ENCODE results near the gene NIP7. TPM values are rescaled to one million over a fixed set of nuclear protein-coding genes. Genes with fewer than 3 reads are reported as not detected.
"Not testable (repeated sequence)": the region's sequence is repeated elsewhere in the genome, so short reads cannot be mapped to it uniquely, and the experiment has no call there.

The NIP7 gene
- 10 to 100 TPM; 22.0 to 23.7 TPM for total RNA-seq

DNA sequence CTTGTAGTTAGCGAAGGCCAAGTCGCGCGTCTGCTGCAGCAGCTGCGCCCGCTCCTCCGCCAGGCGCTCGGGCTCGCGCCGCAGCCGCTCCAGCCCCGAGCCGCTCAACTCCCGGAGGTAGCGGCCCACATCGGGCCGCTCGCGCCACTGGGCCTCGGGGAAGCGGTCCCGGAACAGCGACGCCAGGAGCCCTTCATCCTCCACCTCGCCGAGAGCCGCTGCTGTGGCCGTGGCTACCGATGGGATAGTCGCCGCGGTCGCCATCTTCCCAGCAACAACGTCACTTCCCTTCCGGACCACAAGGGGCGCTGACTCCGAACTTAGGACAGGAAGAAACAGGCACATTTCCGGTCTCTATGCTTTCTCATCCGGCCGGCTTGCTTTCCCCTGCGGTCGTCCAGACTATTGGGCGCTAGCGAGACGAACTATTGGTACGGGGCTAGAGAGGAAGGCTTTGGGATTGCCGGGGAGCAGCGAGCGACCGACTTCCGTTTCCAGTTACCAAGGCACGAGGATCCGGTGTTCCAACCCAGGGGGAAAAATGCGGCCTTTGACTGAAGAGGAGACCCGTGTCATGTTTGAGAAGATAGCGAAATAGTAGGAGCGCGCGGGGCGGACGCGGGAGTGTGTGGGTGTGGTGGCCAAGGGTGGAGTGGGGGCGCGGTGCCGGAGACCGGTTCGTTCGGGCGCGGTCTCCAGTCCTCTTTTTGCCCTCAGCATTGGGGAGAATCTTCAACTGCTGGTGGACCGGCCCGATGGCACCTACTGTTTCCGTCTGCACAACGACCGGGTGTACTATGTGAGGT is at the start of gene NIP7, which contains the start of gene COG8:
NIP7 (plus strand) TSS at position 484 of the 806 bp plus-strand sequence; CDS start at position 542, 58 bp downstream.
COG8 (minus strand) TSS at position 276 of the 806 bp plus-strand sequence; CDS start at position 264, 12 bp downstream.
- H3K27me3 ChIP-seq: no peaks in the 10 kb centered on the region
- intact Hi-C loops (cut with DNase I): no loop called here
- peaks cover 15% of the 10 kb centered on the region for H3K4me1 ChIP-seq
- DNase-seq: peak; percentile 97
- peak within 1 kb of the TSS; percentile 93 for H3K27ac ChIP-seq
- H3K4me3 ChIP-seq: peak within 1 kb of the TSS; percentile 88
- H3K9me3 ChIP-seq: no peaks in the 10 kb centered on the region
- peaks cover 6% of the 10 kb centered on the region for H3K36me3 ChIP-seq
- peak; percentile 84 for TF ChIP-seq CTCF (IDR thresholded peaks at IDR 0.05)
- peak within 1 kb of the TSS; percentile 80 to 90 for H3K9ac ChIP-seq (ENCODE audit: low read depth in 2 of 2, low read length in 2 of 2)

DNA sequence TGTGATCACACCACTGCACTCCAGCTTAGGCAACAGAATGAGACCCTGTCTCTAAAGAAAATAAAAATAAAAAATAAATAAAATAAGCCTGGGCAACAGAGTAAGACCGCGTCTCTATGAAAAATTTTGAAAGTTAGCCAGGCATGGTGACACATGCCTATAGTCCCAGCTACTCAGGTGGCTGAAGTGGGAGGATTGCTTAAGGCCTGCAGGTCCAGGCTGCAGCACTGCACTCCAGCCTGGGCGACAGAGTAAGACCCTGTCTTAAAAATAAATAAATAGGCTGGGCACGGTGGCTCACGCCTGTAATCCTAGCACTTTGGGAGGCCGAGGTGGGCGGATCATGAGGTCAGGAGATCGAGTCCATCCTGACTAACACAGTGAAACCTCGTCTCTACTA is 47.9 kb upstream of the NIP7 start:
- intact Hi-C loops (cut with DNase I); H3K4me3 ChIP-seq; H3K27ac ChIP-seq; H3K36me3 ChIP-seq; H3K27me3 ChIP-seq; H3K4me1 ChIP-seq; H3K9ac ChIP-seq (ENCODE audit: low read depth in 2 of 2, low read length in 2 of 2); H3K9me3 ChIP-seq; DNase-seq: not testable (repeated sequence)

- no peaks in the 10 kb centered on the region for H3K27me3 ChIP-seq
- no peak overlapping the region for H3K27ac ChIP-seq
- H3K4me3 ChIP-seq: no peak overlapping the region
- no peak for DNase-seq
- H3K4me1 ChIP-seq: no peaks in the 10 kb centered on the region
- no peaks in the 10 kb centered on the region for H3K36me3 ChIP-seq
- H3K9me3 ChIP-seq: no peaks in the 10 kb centered on the region
- TF ChIP-seq CTCF (IDR thresholded peaks at IDR 0.05): no peak
- intact Hi-C loops (cut with DNase I): no loop called here
- no peak overlapping the region for H3K9ac ChIP-seq (ENCODE audit: low read depth in 2 of 2, low read length in 2 of 2)
These were observed 46.2 kb upstream of the NIP7 start for GRCh38 chr16:69293401-69293800.

GRCh38 chr16:69294051-69294450 is 45.5 kb upstream of the NIP7 start:
- Histone ChIP-seq H3K36me3 (no peaks in the 10 kb centered on the region), H3K4me1 (no peaks in the 10 kb centered on the region), H3K27ac (no peak overlapping the region), H3K4me3 (no peak overlapping the region), H3K9ac (ENCODE audit: low read depth in 2 of 2, low read length in 2 of 2) (no peak overlapping the region), H3K9me3 (no peaks in the 10 kb centered on the region), H3K27me3 (no peaks in the 10 kb centered on the region)
- intact Hi-C loops (cut with DNase I): no loop called here
- no peak for DNase-seq
- TF ChIP-seq CTCF (IDR thresholded peaks at IDR 0.05): no peak

GRCh38 chr16:69296771-69297170 is 42.8 kb upstream of the NIP7 start:
- H3K9ac ChIP-seq (ENCODE audit: low read depth in 2 of 2, low read length in 2 of 2); H3K4me1 ChIP-seq; H3K9me3 ChIP-seq; H3K4me3 ChIP-seq; H3K27ac ChIP-seq; DNase-seq; H3K36me3 ChIP-seq; intact Hi-C loops (cut with DNase I); H3K27me3 ChIP-seq: not testable (repeated sequence)

DNA sequence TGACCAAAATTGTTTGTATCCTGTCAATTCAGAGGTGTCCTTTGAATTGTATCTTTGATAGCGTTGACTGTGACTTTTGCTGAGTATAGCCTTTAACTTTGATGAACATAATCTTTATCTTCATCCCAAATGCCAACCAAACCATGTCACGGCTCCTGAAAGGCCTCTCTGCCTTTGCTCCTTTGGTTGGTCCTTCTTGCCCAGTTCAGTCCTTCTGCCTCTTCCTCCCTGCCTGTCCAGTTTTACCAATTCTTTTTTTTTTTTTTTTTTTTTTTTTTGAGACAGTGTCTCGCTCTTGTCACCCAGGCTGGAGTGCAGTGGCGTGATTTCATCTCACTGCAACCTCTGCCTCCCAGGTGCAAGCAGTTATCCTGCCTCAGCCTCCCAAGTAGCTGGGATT is 41.3 kb upstream of the NIP7 start:
- Histone ChIP-seq H3K36me3 (no peaks in the 10 kb centered on the region), H3K9me3 (no peaks in the 10 kb centered on the region), H3K9ac (ENCODE audit: low read depth in 2 of 2, low read length in 2 of 2) (no peak overlapping the region), H3K27me3 (no peaks in the 10 kb centered on the region), H3K4me1 (no peaks in the 10 kb centered on the region), H3K27ac (no peak overlapping the region), H3K4me3 (no peak overlapping the region)
- TF ChIP-seq CTCF (IDR thresholded peaks at IDR 0.05): no peak
- intact Hi-C loops (cut with DNase I): no loop called here
- DNase-seq: no peak
